Kidney epithelial cell (primary cell): Measurements from ENCODE around the gene CYP4V2. TPM values are rescaled to one million over a fixed set of nuclear protein-coding genes. Genes with fewer than 3 reads are reported as not detected.

Experiments
- DNase-seq: peaks from one replicate; pipeline ENCODE4 v3.0.0-alpha.2; 2010; ENCODE audit warnings: low read depth
- H3K27me3 ChIP-seq: 2 replicates; pipeline ENCODE4 v1.6.0; 2011; ENCODE audit warnings: low read length; ENCODE audit not compliant: control insufficient read depth, insufficient read depth
- H3K36me3 ChIP-seq: 2 replicates; pipeline ENCODE4 v1.5.1; 2011; ENCODE audit warnings: low read length; ENCODE audit not compliant: control insufficient read depth, insufficient read depth
- H3K4me3 ChIP-seq: 2 replicates; pipeline ENCODE4 v1.5.1; 2011; ENCODE audit warnings: low read depth, mild to moderate bottlenecking, control low read depth, low read length
- CTCF ChIP-seq: IDR thresholded peaks from 2 replicates; pipeline ENCODE4 v1.5.1; 2011; ENCODE audit warnings: mild to moderate bottlenecking, moderate library complexity, low read length, control low read depth, inconsistent platforms; ENCODE audit not compliant: insufficient read depth, poor library complexity, severe bottlenecking
- total RNA-seq: library from RNA; depleted of rRNA; stranded (reverse); fragments of >200 nt; gene quantifications from 2 replicates; pipeline ENCODE4 v1.2.3, GENCODE V29; 2015

CYP4V2 gene
- total RNA-seq, 1 donor from 2014 or later: 30.2 TPM

- no peak for DNase-seq
- no peaks in the 10 kb centered on the region for H3K27me3 ChIP-seq
- H3K4me3 ChIP-seq: no peak overlapping the region
- no peaks in the 10 kb centered on the region for H3K36me3 ChIP-seq
- TF ChIP-seq CTCF: no peak
Measured at GRCh38 chr4:186249785-186250754, 58.7 kb downstream of the CYP4V2 start.

- Histone ChIP-seq H3K36me3 (no peaks in the 10 kb centered on the region), H3K27me3 (no peaks in the 10 kb centered on the region), H3K4me3 (no peak overlapping the region)
- no peak for TF ChIP-seq CTCF
- no peak for DNase-seq
Measured at GRCh38 chr4:186250760-186251159, 59.4 kb downstream of the CYP4V2 start.

GRCh38 chr4:186255122-186255521, 63.8 kb downstream of the CYP4V2 start:
- no peak overlapping the region for H3K4me3 ChIP-seq
- H3K36me3 ChIP-seq: no peaks in the 10 kb centered on the region
- no peak for TF ChIP-seq CTCF
- no peaks in the 10 kb centered on the region for H3K27me3 ChIP-seq
- no peak for DNase-seq

- no peak for DNase-seq
- no peak for TF ChIP-seq CTCF
- Histone ChIP-seq H3K27me3 (no peaks in the 10 kb centered on the region), H3K4me3 (no peak overlapping the region), H3K36me3 (no peaks in the 10 kb centered on the region)
Measured at GRCh38 chr4:186258216-186258811, 66.9 kb downstream of the CYP4V2 start.

GRCh38 chr4:186260117-186260503, 68.7 kb downstream of the CYP4V2 start:
- no peak overlapping the region for H3K4me3 ChIP-seq
- no peak for TF ChIP-seq CTCF
- H3K27me3 ChIP-seq: no peaks in the 10 kb centered on the region
- DNase-seq: no peak
- no peaks in the 10 kb centered on the region for H3K36me3 ChIP-seq

Other genes with a start within 250 kb of the CYP4V2 start
- 5.8 and 7.6 TPM in 2 replicates for gene TLR3, start 122.4 kb upstream of the CYP4V2 start, total RNA-seq
- gene FAM149A, start 86.9 kb upstream of the CYP4V2 start, total RNA-seq: 22.2 and 22.9 TPM in 2 replicates
- gene KLKB1, start 35.9 kb downstream of the CYP4V2 start, total RNA-seq: 0.58 TPM in 1 of 2 replicates, not detected in the other
- not detected in 2 replicates for gene F11, start 74.6 kb downstream of the CYP4V2 start, total RNA-seq